ENCODE results near the gene ARCN1. TPM values are rescaled to one million over a fixed set of nuclear protein-coding genes. Genes with fewer than 3 reads are reported as not detected.

ARCN1 gene
- total and polyA plus RNA-seq, 2 donors (not counting 3 experiments of a cell fraction or from before 2014, with no cell fraction given): 172 to 180 TPM

GRCh38 chr11:118644496-118644895, 72.3 kb downstream of the ARCN1 start:
- no peak overlapping the region for H2AFZ ChIP-seq (ENCODE audit: low read depth, low read length)
- no peak for TF ChIP-seq POLR2AphosphoS5 (IDR thresholded peaks at IDR 0.05; ENCODE audit: insufficient read depth, low read depth, low read length)
- H3K36me3 ChIP-seq (ENCODE audit: control insufficient read depth in 2 of 2, extremely low read depth in 1 of 2, insufficient read depth in 2 of 2, low read length in 2 of 2): peaks cover 33 to 71% of the 10 kb centered on the region in 2 experiments
- H3K27me3 ChIP-seq (ENCODE audit: control insufficient read depth in 2 of 2, insufficient read depth in 2 of 2, low read length in 2 of 2): no peaks in the 10 kb centered on the region
- DNase-seq (ENCODE audit: low read depth, low spot score): no peak
- no peak for FAIRE-seq
- intact Hi-C loops (cut with micrococcal nuclease): no loop called here
- H4K20me1 ChIP-seq (replicated peaks; ENCODE audit: control insufficient read depth, extremely low read depth, insufficient read depth, low read length): no peaks in the 10 kb centered on the region
- CTCF ChIA-PET: interaction anchor here (0.8 to 1.7 kb wide), 2 partner anchors 50 to 286 kb away, joined by 3 to 11 read pairs; no protein-coding TSS in a partner anchor
- no TSS peak for BruUV-seq (replicated peaks)
- POLR2A ChIA-PET: no interaction called here
- no peak overlapping the region for H3K9ac ChIP-seq (replicated peaks; ENCODE audit: extremely low read depth, insufficient read depth, low read length)
- dilution Hi-C loops (cut with MboI; ENCODE audit: extremely low pct_ligation_motif_present, low sequenced_read_pairs): no loop called here
- no peaks in the 10 kb centered on the region for H3K9me3 ChIP-seq (replicated peaks; ENCODE audit: control insufficient read depth, insufficient read depth, low read length)
- no peak overlapping the region for H3K4me2 ChIP-seq (ENCODE audit: insufficient read depth, low read length)
- H3K79me2 ChIP-seq (ENCODE audit: control insufficient read depth, insufficient read depth, low read length): peaks cover 14% of the 10 kb centered on the region
- H3K9me1 ChIP-seq (replicated peaks; ENCODE audit: control insufficient read depth, extremely low read depth, insufficient read depth, low read length): no peaks in the 10 kb centered on the region
- H3K27ac ChIP-seq (ENCODE audit: insufficient read depth, low read depth, low read length): no peak overlapping the region
- no peaks in the 10 kb centered on the region for H3K4me1 ChIP-seq (ENCODE audit: control insufficient read depth, extremely low read depth, insufficient read depth, low read length)
- H3K4me3 ChIP-seq (replicated peaks in 1 of 3; ENCODE audit: insufficient read depth in 1 of 3, low read depth in 1 of 3, low read length in 3 of 3): no peak overlapping the region

- no peaks in the 10 kb centered on the region for H3K27me3 ChIP-seq (ENCODE audit: control insufficient read depth in 2 of 2, insufficient read depth in 2 of 2, low read length in 2 of 2)
- CTCF ChIA-PET: interaction anchor here (0.8 to 1.7 kb wide), 2 partner anchors 51 to 285 kb away, joined by 3 to 11 read pairs; no protein-coding TSS in a partner anchor
- no peak overlapping the region for H3K4me3 ChIP-seq (replicated peaks in 1 of 3; ENCODE audit: insufficient read depth in 1 of 3, low read depth in 1 of 3, low read length in 3 of 3)
- H3K4me1 ChIP-seq (ENCODE audit: control insufficient read depth, extremely low read depth, insufficient read depth, low read length): no peaks in the 10 kb centered on the region
- no peaks in the 10 kb centered on the region for H4K20me1 ChIP-seq (replicated peaks; ENCODE audit: control insufficient read depth, extremely low read depth, insufficient read depth, low read length)
- H3K79me2 ChIP-seq (ENCODE audit: control insufficient read depth, insufficient read depth, low read length): peaks cover 10% of the 10 kb centered on the region
- POLR2A ChIA-PET: no interaction called here
- BruUV-seq (replicated peaks): no TSS peak
- no peak overlapping the region for H2AFZ ChIP-seq (ENCODE audit: low read depth, low read length)
- no peak overlapping the region for H3K27ac ChIP-seq (ENCODE audit: insufficient read depth, low read depth, low read length)
- H3K9me1 ChIP-seq (replicated peaks; ENCODE audit: control insufficient read depth, extremely low read depth, insufficient read depth, low read length): no peaks in the 10 kb centered on the region
- H3K4me2 ChIP-seq (ENCODE audit: insufficient read depth, low read length): no peak overlapping the region
- no peak overlapping the region for H3K9ac ChIP-seq (replicated peaks; ENCODE audit: extremely low read depth, insufficient read depth, low read length)
- intact Hi-C loops (cut with micrococcal nuclease): no loop called here
- FAIRE-seq: no peak
- no peak for DNase-seq (ENCODE audit: low read depth, low spot score)
- H3K9me3 ChIP-seq (replicated peaks; ENCODE audit: control insufficient read depth, insufficient read depth, low read length): no peaks in the 10 kb centered on the region
- TF ChIP-seq JUN (IDR thresholded peaks at IDR 0.05; ENCODE audit: borderline replicate concordance, insufficient read depth, insufficient read length, low read depth) (no peak), MAX (IDR thresholded peaks at IDR 0.05; ENCODE audit: insufficient read depth, insufficient read length) (no peak), POLR2A (IDR thresholded peaks at IDR 0.05; ENCODE audit: low read depth, low read length) (no peak), EZH2 (IDR thresholded peaks at IDR 0.05; ENCODE audit: borderline replicate concordance, low read depth, low read length, severe bottlenecking) (no peak), MYC (IDR thresholded peaks at IDR 0.05; ENCODE audit: low read depth, low read length) (no peak), GATA2 (IDR thresholded peaks at IDR 0.05; ENCODE audit: insufficient read depth, insufficient read length, low read depth, low read length) (no peak), FOS (IDR thresholded peaks at IDR 0.05; ENCODE audit: borderline replicate concordance, insufficient read depth, low read length) (no peak), CTCF (IDR thresholded peaks at IDR 0.05; ENCODE audit: extremely low read depth in 1 of 2, insufficient read depth in 1 of 2, low read depth in 1 of 2, low read length in 2 of 2) (no peak), POLR2AphosphoS5 (IDR thresholded peaks at IDR 0.05; ENCODE audit: insufficient read depth, low read depth, low read length) (no peak)
- peaks cover 32 to 73% of the 10 kb centered on the region in 2 experiments for H3K36me3 ChIP-seq (ENCODE audit: control insufficient read depth in 2 of 2, extremely low read depth in 1 of 2, insufficient read depth in 2 of 2, low read length in 2 of 2)
- dilution Hi-C loops (cut with MboI; ENCODE audit: extremely low pct_ligation_motif_present, low sequenced_read_pairs): no loop called here
These were observed 73.0 kb downstream of the ARCN1 start for GRCh38 chr11:118645066-118645715.

Measured in endothelial cell of umbilical vein (primary cell).